DND-41 (cell line): ENCODE results near the gene DALRD3.
A peak's percentile ranks its signal among the peaks of the same experiment; 100 is the strongest.

Experiments
- ATAC-seq: fragments of 200-7000 bp; cut with Tn5 transposase; 3 replicates; pipeline ENCODE4 v1.9.1; 2021; ENCODE audit warnings: low read depth; ENCODE audit not compliant: insufficient read depth
- DNase-seq: peaks from one replicate; pipeline ENCODE4 v3.0.0-alpha.2; 2020
- H2AFZ ChIP-seq: 2 replicates; pipeline ENCODE4 v1.6.0; 2012; ENCODE audit warnings: low read depth, low read length
- H3K27ac ChIP-seq: 2 replicates; pipeline ENCODE4 v1.5.1; 2012; ENCODE audit warnings: low read length, inconsistent platforms
- H3K27me3 ChIP-seq: fragments of 200-600 bp; sonication (generic); 2 replicates; pipeline ENCODE4 v1.6.0; 2012; ENCODE audit warnings: low read length, mild to moderate bottlenecking, inconsistent platforms; ENCODE audit not compliant: insufficient read depth, poor library complexity
- H3K36me3 ChIP-seq: 2 replicates; pipeline ENCODE4 v1.5.1; 2012; ENCODE audit warnings: low read length, inconsistent platforms; ENCODE audit not compliant: insufficient read depth
- H3K4me1 ChIP-seq: 2 replicates; pipeline ENCODE4 v1.5.1; 2012; ENCODE audit warnings: mild to moderate bottlenecking, low read length; ENCODE audit not compliant: insufficient read depth
- H3K4me2 ChIP-seq: 2 replicates; pipeline ENCODE4 v1.6.0; 2012; ENCODE audit warnings: mild to moderate bottlenecking, moderate library complexity, low read length, inconsistent platforms; ENCODE audit not compliant: insufficient read depth
- H3K4me3 ChIP-seq, 2 experiments: fragments of 200-600 bp in 1 of 2; shearing (Covaris generic) in 1 of 2; 2 replicates each; pipeline ENCODE4 v1.5.1; 2012 to 2016; ENCODE audit warnings: inconsistent platforms in 2 of 2, low read length in 2 of 2, mild to moderate bottlenecking in 2 of 2, low read depth in 1 of 2, moderate library complexity in 1 of 2
- H3K79me2 ChIP-seq: 2 replicates; pipeline ENCODE4 v1.6.0; 2012; ENCODE audit warnings: low read length, inconsistent platforms; ENCODE audit not compliant: insufficient read depth
- H3K9ac ChIP-seq: 2 replicates; pipeline ENCODE4 v1.6.0; 2012; ENCODE audit warnings: low read depth, mild to moderate bottlenecking, inconsistent platforms, low read length, moderate library complexity
- H3K9me3 ChIP-seq: 2 replicates; pipeline ENCODE4 v1.5.1; 2012; ENCODE audit warnings: low read length, moderate library complexity, mild to moderate bottlenecking, inconsistent platforms; ENCODE audit not compliant: insufficient read depth, severe bottlenecking
- H4K20me1 ChIP-seq: 2 replicates; pipeline ENCODE4 v1.6.0; 2012; ENCODE audit warnings: low read length; ENCODE audit not compliant: insufficient read depth
- CTCF ChIP-seq: IDR thresholded peaks from 2 replicates; pipeline ENCODE4 v1.5.1; 2012; ENCODE audit warnings: borderline replicate concordance, low read length, moderate library complexity, mild to moderate bottlenecking; ENCODE audit not compliant: poor library complexity, severe bottlenecking; ENCODE audit errors: extremely low read depth
- EZH2 ChIP-seq: IDR thresholded peaks from 3 replicates; pipeline ENCODE4 v1.6.1; 2012; ENCODE audit warnings: borderline replicate concordance, low read depth, mild to moderate bottlenecking, moderate library complexity, low read length, inconsistent platforms; ENCODE audit not compliant: severe bottlenecking

Gene DALRD3

GRCh38 chr3:49017971-49018706 lies at the start of gene DALRD3:
Gene DALRD3, minus strand, starts transcription at chr3:49018580. Its CDS starts 16 bp downstream, at chr3:49018564.
- H3K79me2 ChIP-seq = peaks cover 41% of the 10 kb centered on the region
- peak within 1 kb of the TSS; percentile 96 for H3K9ac ChIP-seq
- H3K27me3 ChIP-seq = no peaks in the 10 kb centered on the region
- peak within 1 kb of the TSS; percentile 73 for H2AFZ ChIP-seq
- peak within 1 kb of the TSS; percentile 64 for H3K27ac ChIP-seq
- peak within 1 kb of the TSS; percentile 95 for H3K4me2 ChIP-seq
- H3K4me1 ChIP-seq = peaks cover 45% of the 10 kb centered on the region
- peaks cover 49% of the 10 kb centered on the region for H4K20me1 ChIP-seq
- peaks cover 48% of the 10 kb centered on the region for H3K36me3 ChIP-seq
- H3K9me3 ChIP-seq = no peaks in the 10 kb centered on the region
- ATAC-seq = peak; percentile 7
- TF ChIP-seq EZH2 (no peak), CTCF (no peak)
- peak within 1 kb of the TSS; percentile 56 to 94 for H3K4me3 ChIP-seq
- DNase-seq = peak; percentile 65

- Histone ChIP-seq H3K36me3 (peaks cover 81% of the 10 kb centered on the region), H3K27ac (no peak overlapping the region), H3K4me1 (no peaks in the 10 kb centered on the region), H3K9me3 (no peaks in the 10 kb centered on the region), H4K20me1 (peaks cover 17% of the 10 kb centered on the region; the same call in 1 of the 2 replicates), H3K4me3 (no peak overlapping the region), H3K9ac (no peak overlapping the region), H3K27me3 (no peaks in the 10 kb centered on the region), H3K79me2 (peaks cover 48% of the 10 kb centered on the region), H3K4me2 (no peak overlapping the region), H2AFZ (no peak overlapping the region)
- ATAC-seq (no peak), DNase-seq (no peak)
- TF ChIP-seq CTCF (no peak), EZH2 (no peak)
Observed at GRCh38 chr3:49058011-49058410, 39.6 kb upstream of the DALRD3 start.

- ATAC-seq = 0 out of 3 replicates have a peak, but pooled peaks have one; percentile 17
- H3K9ac ChIP-seq = no peak overlapping the region
Observed at GRCh38 chr3:49057268-49057667, 38.9 kb upstream of the DALRD3 start.

More at GRCh38 chr3:49057268-49057667, 38.9 kb upstream of the DALRD3 start:
- no peaks in the 10 kb centered on the region for H3K4me1 ChIP-seq
- H3K9me3 ChIP-seq = no peaks in the 10 kb centered on the region
- H3K4me3 ChIP-seq = no peak overlapping the region
- TF ChIP-seq EZH2 = no peak
- TF ChIP-seq CTCF = no peak
- H3K27ac ChIP-seq = no peak overlapping the region
- H3K36me3 ChIP-seq = peaks cover 83% of the 10 kb centered on the region
- H3K4me2 ChIP-seq = no peak overlapping the region
- H3K79me2 ChIP-seq = peaks cover 50% of the 10 kb centered on the region
- H4K20me1 ChIP-seq = peaks cover 17% of the 10 kb centered on the region; the same call in 1 of the 2 replicates
- no peak overlapping the region for H2AFZ ChIP-seq
- no peak for DNase-seq
- no peaks in the 10 kb centered on the region for H3K27me3 ChIP-seq
